H54 (cell line): ENCODE results near the gene HNF4A.

Experiments
- DNase-seq: peaks from one replicate; pipeline ENCODE4 v3.0.0; 2011; ENCODE audit warnings: low spot score, mixed read lengths; ENCODE audit not compliant: insufficient read length
- FAIRE-seq: peaks from 3 replicates; lab custom pipeline; 2011; peaks lifted over from hg19 to GRCh38; lab: Jason Lieb, UNC
- POLR2A ChIP-seq: IDR thresholded peaks from 2 replicates; pipeline ENCODE4 v1.6.1; 2011; ENCODE audit warnings: low read depth, mild to moderate bottlenecking, low read length

Gene HNF4A

GRCh38 chr20:44435630-44436335 lies 80.3 kb downstream of the HNF4A start:
- no peak for TF ChIP-seq POLR2A
- no peak for DNase-seq
- no peak for FAIRE-seq

DNA sequence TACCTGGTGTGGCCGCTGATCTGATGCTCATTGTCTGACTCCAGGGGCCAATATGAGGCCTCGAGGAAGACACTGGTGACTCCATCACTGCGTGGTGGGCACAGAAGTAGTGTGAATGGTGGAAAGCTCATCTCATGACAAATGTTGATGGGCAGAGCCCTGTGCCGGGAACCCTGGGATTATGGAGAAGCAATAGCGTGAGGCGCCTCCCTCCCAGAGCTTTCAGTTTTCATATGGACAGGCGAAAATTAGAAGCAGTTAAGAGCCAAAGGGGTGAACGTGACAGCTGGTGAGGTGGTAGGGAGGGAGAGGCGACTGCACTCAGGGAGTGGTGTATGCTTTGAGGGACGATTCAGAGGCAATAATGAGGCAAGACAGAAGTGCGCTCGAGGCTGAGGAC lies 80.9 kb downstream of the HNF4A start:
- DNase-seq, result no peak
- TF ChIP-seq POLR2A, result no peak
- FAIRE-seq, result no peak

DNA sequence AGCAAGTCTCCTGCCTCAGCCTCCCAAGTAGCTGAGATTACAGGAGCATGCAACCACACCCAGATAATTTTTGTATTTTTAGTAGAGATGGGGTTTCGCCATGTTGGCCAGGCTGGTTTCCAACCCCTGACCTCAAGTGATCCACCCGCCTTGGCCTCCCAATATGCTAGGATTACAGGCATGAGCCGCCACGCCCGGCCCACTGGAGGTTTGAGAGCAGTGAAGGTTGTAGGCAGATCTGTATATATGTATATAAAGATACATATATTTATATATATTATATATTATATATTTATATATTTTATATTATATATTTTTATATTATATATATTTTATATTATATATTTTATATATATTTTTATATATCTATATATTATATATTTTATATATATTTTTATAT lies 82.0 kb downstream of the HNF4A start:
- DNase-seq (no peak), FAIRE-seq (no peak)
- no peak for TF ChIP-seq POLR2A

- FAIRE-seq, result no peak
- TF ChIP-seq POLR2A, result no peak
Measured at GRCh38 chr20:44438782-44439181, 83.3 kb downstream of the HNF4A start.

DNA sequence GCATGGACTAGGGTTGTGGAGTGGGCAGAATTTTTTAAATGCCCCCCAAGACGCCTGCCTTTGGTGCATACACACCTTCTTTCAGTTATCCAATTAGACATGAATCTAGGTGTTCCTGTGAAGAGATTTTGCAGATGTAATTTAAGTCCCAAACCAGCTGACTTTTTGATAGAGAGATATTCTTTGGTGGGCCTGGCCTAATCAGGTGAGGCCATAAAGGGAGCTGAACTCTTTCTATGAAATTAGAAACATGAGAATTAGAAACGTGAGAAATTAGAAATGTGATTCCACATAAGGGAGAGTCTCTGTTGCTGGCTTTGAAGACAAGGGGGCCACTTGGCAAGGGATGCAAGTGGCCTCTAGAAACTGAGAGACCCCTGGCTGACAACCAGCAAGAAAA lies 83.8 kb downstream of the HNF4A start:
- no peak for TF ChIP-seq POLR2A

More at GRCh38 chr20:44438782-44439181, 83.3 kb downstream of the HNF4A start:
- DNase-seq, result no peak

GRCh38 chr20:44442298-44443070 lies 87.0 kb downstream of the HNF4A start:
- no peak for FAIRE-seq
- TF ChIP-seq POLR2A, result no peak
- DNase-seq, result no peak

More for the DNA sequence above, 83.8 kb downstream of the HNF4A start:
- DNase-seq (no peak), FAIRE-seq (no peak)

GRCh38 chr20:44445742-44446710 lies 90.5 kb downstream of the HNF4A start:
- DNase-seq, result no peak
- no peak for FAIRE-seq
- TF ChIP-seq POLR2A, result no peak

DNA sequence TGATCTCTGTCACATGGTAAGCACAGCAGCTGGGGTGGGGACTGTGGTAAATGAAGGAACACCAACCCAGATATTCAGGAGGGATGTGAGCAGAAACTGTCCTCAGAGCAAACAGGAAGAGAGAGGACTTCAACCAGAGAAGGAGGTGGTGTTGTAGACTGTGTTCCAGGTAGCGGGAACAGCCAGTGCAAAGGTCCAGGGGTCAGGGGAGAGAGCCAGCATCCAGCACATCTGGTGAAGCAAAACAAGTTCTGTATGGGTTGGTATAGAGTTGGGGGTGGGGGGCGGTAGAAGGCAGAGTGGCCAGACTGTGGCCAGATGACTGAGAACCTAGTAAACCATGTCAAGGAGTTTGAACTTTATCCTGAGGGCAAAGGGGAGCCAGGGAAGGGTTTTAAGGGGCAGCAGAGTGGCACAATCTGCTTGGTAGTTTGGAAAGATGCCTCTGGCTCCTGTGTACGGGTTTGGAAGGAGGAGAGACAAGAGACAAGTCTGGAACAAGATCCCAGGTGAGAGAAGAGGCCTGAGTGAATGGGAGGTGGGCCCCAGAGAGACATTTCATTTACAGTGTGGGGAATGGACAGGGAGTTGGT lies 92.4 kb downstream of the HNF4A start:
- no peak for FAIRE-seq
- no peak for TF ChIP-seq POLR2A
- no peak for DNase-seq

- no peak for FAIRE-seq
- no peak for DNase-seq
- no peak for TF ChIP-seq POLR2A
Measured at GRCh38 chr20:44448753-44449546, 93.5 kb downstream of the HNF4A start.

- FAIRE-seq, result no peak
- DNase-seq, result no peak
- no peak for TF ChIP-seq POLR2A
Measured at GRCh38 chr20:44449864-44450263, 94.4 kb downstream of the HNF4A start.

DNA sequence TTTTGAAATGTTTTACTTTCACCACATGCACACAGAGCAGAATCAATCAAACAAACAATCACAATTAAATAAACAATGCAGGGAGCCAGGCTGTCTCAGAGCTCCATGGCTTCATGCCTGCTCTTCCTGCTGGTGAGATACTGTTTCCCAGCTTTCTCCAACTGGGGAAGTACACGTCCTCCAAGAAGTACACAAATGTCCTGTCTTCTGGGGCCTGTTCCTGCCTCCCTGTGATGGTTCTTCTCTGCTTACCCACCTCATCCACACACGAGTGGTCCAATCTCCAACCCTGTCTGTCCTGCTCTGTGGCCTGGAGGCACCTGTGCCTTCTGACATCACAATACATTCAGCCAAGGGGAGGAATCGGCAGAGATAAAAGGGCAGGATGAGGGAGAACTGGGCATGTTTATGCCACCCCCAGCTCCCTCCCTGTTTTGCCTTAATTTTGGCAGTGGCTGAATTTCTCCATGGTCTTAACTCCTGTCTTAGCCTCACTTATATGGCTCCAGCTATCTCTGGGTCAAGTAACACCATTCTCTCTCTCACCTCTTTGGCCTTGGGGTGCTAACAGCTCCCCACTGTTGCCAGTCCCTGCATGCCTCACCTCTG lies 94.9 kb downstream of the HNF4A start:
- no peak for FAIRE-seq
- no peak for TF ChIP-seq POLR2A
- no peak for DNase-seq

DNA sequence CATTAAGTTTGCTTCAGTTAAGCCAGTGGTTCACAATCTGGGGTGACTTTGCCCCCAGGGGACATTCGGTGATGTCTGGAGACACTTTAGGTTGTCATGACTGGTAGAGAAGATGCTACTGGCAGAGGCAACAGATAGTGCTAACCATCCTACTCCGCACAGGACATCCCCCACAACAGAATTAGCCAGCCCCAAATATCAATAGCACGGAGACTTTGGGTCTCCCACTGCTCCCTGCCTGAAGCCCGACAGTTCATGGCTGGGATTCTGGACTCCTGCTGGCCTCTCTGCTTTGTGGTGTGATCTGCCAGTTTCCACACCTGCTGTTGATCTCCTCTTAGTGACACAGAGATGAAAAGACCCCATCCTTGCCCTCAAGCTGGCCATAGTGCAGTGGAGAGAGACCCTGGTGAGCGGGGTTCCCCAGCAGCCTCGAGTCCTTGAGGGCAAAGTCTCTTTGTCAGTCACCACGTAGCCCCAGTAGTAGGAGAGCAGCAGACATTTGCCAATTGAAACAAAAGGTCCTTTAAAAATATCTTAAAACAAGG lies 95.5 kb downstream of the HNF4A start:
- FAIRE-seq (no peak), DNase-seq (no peak)
- TF ChIP-seq POLR2A, result no peak
